ENCODE results near the gene ZNF385D.

Gene ZNF385D

GRCh38 chr3:21673393-21673792 lies 77.6 kb downstream of the ZNF385D start:
- no peak for TF ChIP-seq CTCF (IDR thresholded peaks at IDR 0.05; ENCODE audit: control extremely low read depth, extremely low read depth, low read depth, missing control alignments)
- CTCF ChIA-PET: no interaction called here
- DNase-seq (ENCODE audit: extremely low spot score): no peak
- POLR2A ChIA-PET: no interaction called here

GRCh38 chr3:21672303-21672702 lies 78.7 kb downstream of the ZNF385D start:
- POLR2A ChIA-PET: no interaction called here
- no peak for TF ChIP-seq CTCF (IDR thresholded peaks at IDR 0.05; ENCODE audit: control extremely low read depth, extremely low read depth, low read depth, missing control alignments)
- CTCF ChIA-PET: no interaction called here
- no peak for DNase-seq (ENCODE audit: extremely low spot score)

- DNase-seq (ENCODE audit: extremely low spot score): no peak
- ChIA-PET CTCF (no interaction called here), POLR2A (no interaction called here)
- TF ChIP-seq CTCF (IDR thresholded peaks at IDR 0.05; ENCODE audit: control extremely low read depth, extremely low read depth, low read depth, missing control alignments): no peak
Observed at GRCh38 chr3:21670386-21670785, 80.6 kb downstream of the ZNF385D start.

GRCh38 chr3:21668012-21668411 lies 83.0 kb downstream of the ZNF385D start:
- ChIA-PET CTCF (interaction anchor here (0.9 kb wide), 1 partner anchor 18 kb away, joined by 3 read pairs; no protein-coding TSS in a partner anchor), POLR2A (no interaction called here)
- DNase-seq (ENCODE audit: extremely low spot score): no peak
- TF ChIP-seq CTCF (IDR thresholded peaks at IDR 0.05; ENCODE audit: control extremely low read depth, extremely low read depth, low read depth, missing control alignments): no peak

- ChIA-PET POLR2A (no interaction called here), CTCF (interaction anchor here (1.1 to 1.2 kb wide), 2 partner anchors 12 to 84 kb away, joined by 3 read pairs; no protein-coding TSS in a partner anchor)
- TF ChIP-seq CTCF (IDR thresholded peaks at IDR 0.05; ENCODE audit: control extremely low read depth, extremely low read depth, low read depth, missing control alignments): no peak
- no peak for DNase-seq (ENCODE audit: extremely low spot score)
Observed at GRCh38 chr3:21665444-21666100, 85.4 kb downstream of the ZNF385D start.

GRCh38 chr3:21664996-21665395 lies 86.0 kb downstream of the ZNF385D start:
- CTCF ChIA-PET: interaction anchor here (1.1 to 1.2 kb wide), 2 partner anchors 12 to 84 kb away, joined by 3 read pairs; no protein-coding TSS in a partner anchor
- TF ChIP-seq CTCF (IDR thresholded peaks at IDR 0.05; ENCODE audit: control extremely low read depth, extremely low read depth, low read depth, missing control alignments): no peak
- DNase-seq (ENCODE audit: extremely low spot score): no peak
- POLR2A ChIA-PET: no interaction called here
